Left cardiac atrium (tissue), 4 donors: ENCODE measurements around the gene HIGD1B. TPM values are rescaled to one million over a fixed set of nuclear protein-coding genes. Genes with fewer than 3 reads are reported as not detected.
A peak's percentile ranks its signal among the peaks of the same experiment; 100 is the strongest.

Experiments used
- ATAC-seq, 2 donors: fragments of 200-7000 bp; cut with Tn5 transposase; one replicate each; pipeline ENCODE4 v1.9.1; 2020; ENCODE audit warnings: mild to moderate bottlenecking in 2 of 2, moderate library complexity in 2 of 2
- DNase-seq: peaks from one replicate; pipeline ENCODE4 v3.0.0-alpha.2; 2020
- intact Hi-C, 2 donors: fragments of 100-400 bp; cut with DNase I; formaldehyde crosslinking; loops; one replicate each; pipeline versions ENCODE4 v1.14.1 to v1.15.1; 2022 to 2023
- total RNA-seq, 2 donors: library from RNA; stranded (reverse); fragmentation: NEBNext Ultra II Directional; extraction: Animal tissue kit (Norgen Biotek cat#: 25700); gene quantifications; one replicate each; pipeline ENCODE4 v1.2.1, GENCODE V29; 2021
- donor health status: DM: no; HTN: yes; CAD: no.
- donor health status: DM: no; HTN: yes; CAD: no; lungs with severe emphysema.
- donor health status: DM: yes; HTN: yes; CAD: no.
- donor health status: Dilated cardiomyopathy.

The HIGD1B gene
- total RNA-seq, 2 donors from 2014 or later = 11.6 to 14.1 TPM

DNA sequence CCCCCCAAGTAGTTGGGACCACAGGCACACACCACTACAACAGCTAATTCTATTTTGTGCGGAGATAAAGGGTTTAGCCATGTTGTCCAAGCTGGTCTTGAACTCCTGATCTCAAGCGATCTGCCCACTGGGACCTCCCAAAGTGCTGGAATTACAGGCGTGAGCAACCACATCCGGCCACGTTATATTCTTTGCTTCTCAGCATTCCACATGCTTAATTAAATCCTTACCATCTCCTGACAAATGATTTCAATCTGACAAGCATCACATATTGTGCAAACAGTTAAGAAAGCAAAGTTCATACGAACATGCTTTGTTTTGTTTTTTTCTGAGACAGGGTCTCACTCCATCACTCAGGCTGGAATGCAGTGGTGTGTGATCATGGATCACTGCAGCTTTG, 18.2 kb downstream of the HIGD1B start:
- DNase-seq (no peak), ATAC-seq (no peak)
- intact Hi-C loops = loop anchor here in 1 of 2 donors (1.0 kb wide), 1 partner anchor 91 kb away; no protein-coding TSS in a partner anchor

- no peak for ATAC-seq
- DNase-seq = no peak
- intact Hi-C loops = no loop called here
Observed at GRCh38 chr17:44867841-44868240, 20.2 kb downstream of the HIGD1B start.

- intact Hi-C loops = loop anchor here in 1 of 2 donors (5.0 kb wide), 1 partner anchor 94 kb away; no protein-coding TSS in a partner anchor
- peak in 1 of 2 donors; percentile 6 for ATAC-seq
- no peak for DNase-seq
Observed at GRCh38 chr17:44871556-44871955, 23.9 kb downstream of the HIGD1B start.

DNA sequence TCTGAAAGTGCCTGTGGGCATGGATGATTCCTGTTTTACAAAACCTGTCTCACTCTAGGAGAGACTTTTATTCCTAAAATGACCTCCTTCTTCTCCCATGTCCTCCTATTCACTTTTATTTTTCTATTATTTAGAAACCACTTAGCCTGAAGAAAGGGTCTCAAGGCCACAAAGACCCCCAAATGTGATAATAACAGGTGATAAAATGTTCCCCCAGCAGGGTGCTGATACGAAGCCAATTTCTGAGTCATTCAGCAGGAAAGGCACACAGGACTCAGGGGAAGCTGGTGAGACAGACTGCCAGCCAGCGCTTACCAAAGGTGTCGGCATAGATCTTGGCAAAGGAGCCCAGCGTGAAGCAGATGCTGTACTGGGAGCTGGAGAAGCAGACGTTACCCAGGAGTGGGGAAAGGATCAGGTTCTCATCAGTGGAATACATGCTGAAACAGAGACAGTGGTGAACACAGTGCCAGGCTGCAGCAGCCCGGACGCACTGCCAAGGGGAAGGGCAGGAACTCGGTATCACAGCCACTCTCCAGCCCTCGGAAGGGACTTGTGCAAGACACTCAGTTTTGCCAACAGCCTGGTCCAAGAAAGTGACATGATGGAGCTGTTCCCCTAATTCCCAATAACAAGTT, 24.6 kb downstream of the HIGD1B start:
- peak; percentile 58 for DNase-seq
- ATAC-seq = peak; percentile 90 to 93
- intact Hi-C loops = loop anchor here in 1 of 2 donors (5.0 kb wide), 1 partner anchor 95 kb away; no protein-coding TSS in a partner anchor

GRCh38 chr17:44875761-44876160, 28.1 kb downstream of the HIGD1B start:
- ATAC-seq = no peak
- DNase-seq = no peak
- intact Hi-C loops = no loop called here

DNA sequence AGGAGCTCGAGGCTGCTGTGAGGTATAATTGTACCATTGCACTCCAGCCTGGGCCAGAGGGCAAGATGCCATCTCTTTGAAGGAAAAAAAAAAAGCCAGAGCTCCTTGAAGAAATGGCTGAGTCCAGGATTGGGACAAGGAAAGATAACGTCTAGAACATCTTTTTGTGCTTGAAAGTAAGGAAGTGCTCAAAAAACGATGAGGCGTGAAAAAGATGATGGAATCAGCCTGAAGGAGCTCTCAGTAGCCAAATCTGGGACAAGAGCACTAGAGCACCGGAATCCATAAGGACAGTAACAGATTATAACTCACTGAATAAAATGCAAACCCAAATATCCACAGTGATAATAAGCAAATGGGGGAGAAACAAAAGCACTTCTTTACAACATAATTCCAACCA, 29.4 kb downstream of the HIGD1B start:
- no peak for DNase-seq
- no peak for ATAC-seq
- intact Hi-C loops = no loop called here

DNA sequence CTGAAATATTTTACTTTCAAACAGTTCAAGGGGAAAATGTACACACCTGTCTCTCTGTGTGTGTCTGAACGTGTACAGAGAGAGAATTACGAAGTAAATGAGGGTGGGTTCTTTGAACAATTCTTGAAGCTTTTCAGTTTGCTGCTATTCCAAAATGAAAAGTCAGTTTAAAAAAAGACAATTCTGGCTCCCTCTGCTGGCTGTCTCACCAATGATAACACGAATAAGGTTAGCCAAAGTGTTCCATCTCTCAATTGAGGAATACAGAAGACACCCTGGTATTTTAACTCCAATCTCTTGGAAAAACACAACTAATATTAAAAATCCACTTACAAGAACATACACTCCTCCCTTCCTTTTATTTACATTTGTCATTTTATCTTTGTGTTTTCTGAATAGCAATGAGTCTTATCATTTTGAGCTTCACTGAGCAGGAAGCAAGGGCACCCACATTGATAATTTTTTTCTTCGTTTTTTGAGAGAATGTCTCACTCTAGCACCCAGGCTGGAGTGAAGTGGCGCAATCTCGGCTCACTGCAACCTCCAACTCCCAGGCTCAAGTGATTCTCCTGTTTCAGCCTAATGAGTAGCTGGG, 31.0 kb downstream of the HIGD1B start:
- DNase-seq (no peak), ATAC-seq (peak in 1 of 2 donors; percentile 26)
- intact Hi-C loops = no loop called here

- DNase-seq = no peak
- ATAC-seq = no peak
- intact Hi-C loops = no loop called here
Observed at GRCh38 chr17:44879376-44879775, 31.7 kb downstream of the HIGD1B start.

GRCh38 chr17:44880062-44880461, 32.4 kb downstream of the HIGD1B start:
- DNase-seq (no peak), ATAC-seq (no peak)
- intact Hi-C loops = no loop called here

DNA sequence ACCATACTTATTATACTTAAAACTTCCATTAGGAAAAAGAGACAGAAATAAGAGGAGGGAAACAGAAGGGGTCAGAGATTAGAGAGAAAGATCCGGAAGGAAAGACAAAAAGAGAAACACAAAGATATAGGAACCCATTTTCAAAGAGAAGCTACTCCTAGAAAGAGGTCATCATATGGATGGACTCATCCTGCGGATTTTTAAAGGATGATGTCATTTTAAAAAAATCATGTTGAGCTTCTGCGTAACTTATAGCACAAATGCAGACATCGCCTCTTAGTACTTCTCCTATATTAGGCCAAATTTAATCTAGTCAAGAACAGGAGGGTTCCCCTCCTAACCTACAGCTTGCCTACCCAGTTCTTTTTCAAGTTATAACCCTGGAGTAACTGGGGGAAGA, 33.5 kb downstream of the HIGD1B start:
- intact Hi-C loops = no loop called here

DNA sequence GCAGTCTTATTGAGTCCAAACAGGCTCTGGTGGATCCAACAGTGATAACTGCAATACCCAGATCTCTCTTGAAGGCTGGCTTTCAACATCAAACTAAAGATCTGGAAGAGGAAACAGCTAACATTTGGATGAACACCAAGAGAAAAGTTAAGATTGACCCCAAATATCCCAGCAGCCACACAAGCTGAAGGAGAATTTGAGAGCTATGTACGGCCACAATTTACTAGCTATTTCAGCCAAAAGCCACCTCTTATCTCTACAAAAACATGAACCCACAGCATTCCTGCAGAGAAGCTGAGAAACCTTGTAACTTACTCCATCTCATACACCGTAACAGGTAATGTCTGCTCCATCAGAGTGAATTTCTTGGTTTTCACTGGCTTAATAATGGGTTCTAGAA, 37.3 kb downstream of the HIGD1B start:
- DNase-seq (no peak), ATAC-seq (no peak)
- intact Hi-C loops = no loop called here

More for the DNA sequence above, 33.5 kb downstream of the HIGD1B start:
- no peak for ATAC-seq
- DNase-seq = no peak

- ATAC-seq = no peak
- intact Hi-C loops = no loop called here
- no peak for DNase-seq
Observed at GRCh38 chr17:44887016-44887415, 39.3 kb downstream of the HIGD1B start.

GRCh38 chr17:44887971-44888954, 40.6 kb downstream of the HIGD1B start:
- peak in 1 of 2 donors; percentile 11 for ATAC-seq
- no peak for DNase-seq
- intact Hi-C loops = no loop called here

- ATAC-seq (no peak), DNase-seq (no peak)
- intact Hi-C loops = no loop called here
Observed at GRCh38 chr17:44889003-44889402, 41.3 kb downstream of the HIGD1B start.

GRCh38 chr17:44892250-44892649, 44.6 kb downstream of the HIGD1B start:
- DNase-seq (no peak), ATAC-seq (no peak)
- intact Hi-C loops = no loop called here

DNA sequence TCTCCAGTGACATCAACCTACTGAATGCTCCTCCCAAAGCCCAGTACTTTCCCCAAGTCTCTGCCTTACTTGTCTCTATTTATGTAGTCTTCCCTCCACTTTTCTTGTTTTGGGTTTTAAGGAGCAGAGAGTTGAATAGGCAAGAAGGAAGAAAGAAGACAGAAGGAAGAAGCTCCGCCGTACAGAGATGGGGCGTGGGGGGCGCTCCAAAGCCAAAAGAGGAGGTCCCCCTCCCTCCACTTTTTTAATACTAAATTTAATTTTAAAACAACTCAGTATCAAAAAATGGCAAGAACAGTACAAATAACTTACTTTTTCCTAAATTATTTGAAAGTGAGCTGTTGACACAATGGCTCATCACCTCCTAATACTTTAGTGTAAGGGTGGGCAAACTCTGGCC, 47.0 kb downstream of the HIGD1B start:
- ATAC-seq = no peak
- intact Hi-C loops = no loop called here

DNA sequence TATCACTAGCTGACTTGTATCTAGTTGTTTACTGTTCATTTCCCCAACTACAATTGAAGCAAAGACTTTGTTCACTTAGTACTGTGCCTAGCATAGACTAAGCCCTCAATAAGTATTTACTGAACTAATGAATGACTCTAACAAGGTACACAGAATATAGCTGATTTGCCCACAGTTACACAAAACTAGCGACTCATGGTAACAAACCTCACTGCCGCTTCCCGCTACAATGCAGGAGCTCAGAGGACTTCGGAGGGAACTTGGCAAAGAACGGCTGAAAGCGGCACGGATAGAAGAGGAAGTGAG, 51.0 kb downstream of the HIGD1B start:
- no peak for ATAC-seq
- intact Hi-C loops = no loop called here
- peak; percentile 43 for DNase-seq

More for the DNA sequence above, 47.0 kb downstream of the HIGD1B start:
- no peak for DNase-seq

- peak; percentile 94 to 96 for ATAC-seq
- intact Hi-C loops = no loop called here
- peak; percentile 93 for DNase-seq
Observed at GRCh38 chr17:44899074-44899782, 51.5 kb downstream of the HIGD1B start, which contains the start of gene EFTUD2. Gene EFTUD2 (minus strand): TSS chr17:44899445. CDS start chr17:44894521, 4,924 bp downstream.
